ENCODE data around the gene ELP5. TPM values are rescaled to one million over a fixed set of nuclear protein-coding genes. Genes with fewer than 3 reads are reported as not detected.

Gene ELP5
- polyA plus RNA-seq, 3 donors = 36.1 to 49.5 (median 44.1) TPM

DNA sequence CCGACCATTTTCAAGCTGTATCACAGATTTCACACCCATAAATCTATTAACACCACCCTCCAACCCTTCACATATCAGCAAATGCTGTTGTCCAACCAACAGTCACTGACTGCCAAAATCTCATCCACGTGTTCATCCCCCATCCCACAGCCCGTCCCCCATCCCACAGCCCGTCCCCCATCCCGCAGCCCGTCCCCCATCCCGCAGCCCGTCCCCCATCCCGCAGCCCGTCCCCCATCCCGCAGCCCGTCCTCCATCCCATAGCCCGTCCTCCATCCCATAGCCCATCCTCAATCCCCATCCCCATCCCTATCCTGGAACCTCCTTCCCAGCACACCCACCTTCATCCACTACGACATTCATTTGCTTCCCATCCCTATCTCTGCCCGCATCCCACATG, 46.5 kb upstream of the ELP5 start:
- no peaks in the 10 kb centered on the region for H3K27me3 ChIP-seq (ENCODE audit: control insufficient read depth in 2 of 2, insufficient read depth in 2 of 2, low read length in 2 of 2)
- peak overlapping the region; percentile 82 for H3K4me2 ChIP-seq (replicated peaks; ENCODE audit: extremely low read depth, low read length, poor library complexity, severe bottlenecking)
- peak overlapping the region; percentile 81 to 98 (median 94) for H3K27ac Mint-ChIP-seq
- H4K20me1 ChIP-seq (ENCODE audit: insufficient read depth, low read length) = peaks cover 32% of the 10 kb centered on the region
- peaks cover 26 to 29% of the 10 kb centered on the region in 2 donors for H3K36me3 ChIP-seq (replicated peaks in 1 of 2; ENCODE audit: control insufficient read depth in 1 of 2, insufficient read depth in 2 of 2, low read length in 2 of 2)
- H3K4me1 ChIP-seq (ENCODE audit: control insufficient read depth in 1 of 2, insufficient read depth in 2 of 2, low read length in 2 of 2) = peaks cover 15 to 17% of the 10 kb centered on the region in 2 donors
- 87% methylated on average over 13 of the region's 15 CpGs for WGBS (ENCODE audit: insufficient coverage)
- no peaks in the 10 kb centered on the region for H3K9me3 Mint-ChIP-seq
- DNase-seq = no peak
- H3K9me3 ChIP-seq (replicated peaks in 1 of 2; ENCODE audit: control insufficient read depth in 1 of 2, insufficient read depth in 1 of 2, low read length in 2 of 2) = no peaks in the 10 kb centered on the region
- peak overlapping the region; percentile 73 for H2AFZ ChIP-seq (ENCODE audit: insufficient read depth, low read depth, low read length, poor library complexity, severe bottlenecking)
- no peak overlapping the region for H3K9ac ChIP-seq (ENCODE audit: insufficient read depth, low read length, poor library complexity, severe bottlenecking)
- H3K27me3 Mint-ChIP-seq (ENCODE audit: low read depth in 3 of 3) = peaks cover 1 to 10% (median 1%) of the 10 kb centered on the region in 3 donors
- peak overlapping the region; percentile 79 to 87 for H3K4me3 Mint-ChIP-seq
- H3K4me3 ChIP-seq (replicated peaks in 1 of 3; ENCODE audit: low read depth in 2 of 3, low read length in 3 of 3) = peak overlapping the region in 2 of 3 experiments; percentile 54 to 78
- peaks cover 28% of the 10 kb centered on the region for H3K4me1 Mint-ChIP-seq
- H3K79me2 ChIP-seq (ENCODE audit: insufficient read depth, low read length) = peaks cover 27% of the 10 kb centered on the region
- TF ChIP-seq, protein P1, sequence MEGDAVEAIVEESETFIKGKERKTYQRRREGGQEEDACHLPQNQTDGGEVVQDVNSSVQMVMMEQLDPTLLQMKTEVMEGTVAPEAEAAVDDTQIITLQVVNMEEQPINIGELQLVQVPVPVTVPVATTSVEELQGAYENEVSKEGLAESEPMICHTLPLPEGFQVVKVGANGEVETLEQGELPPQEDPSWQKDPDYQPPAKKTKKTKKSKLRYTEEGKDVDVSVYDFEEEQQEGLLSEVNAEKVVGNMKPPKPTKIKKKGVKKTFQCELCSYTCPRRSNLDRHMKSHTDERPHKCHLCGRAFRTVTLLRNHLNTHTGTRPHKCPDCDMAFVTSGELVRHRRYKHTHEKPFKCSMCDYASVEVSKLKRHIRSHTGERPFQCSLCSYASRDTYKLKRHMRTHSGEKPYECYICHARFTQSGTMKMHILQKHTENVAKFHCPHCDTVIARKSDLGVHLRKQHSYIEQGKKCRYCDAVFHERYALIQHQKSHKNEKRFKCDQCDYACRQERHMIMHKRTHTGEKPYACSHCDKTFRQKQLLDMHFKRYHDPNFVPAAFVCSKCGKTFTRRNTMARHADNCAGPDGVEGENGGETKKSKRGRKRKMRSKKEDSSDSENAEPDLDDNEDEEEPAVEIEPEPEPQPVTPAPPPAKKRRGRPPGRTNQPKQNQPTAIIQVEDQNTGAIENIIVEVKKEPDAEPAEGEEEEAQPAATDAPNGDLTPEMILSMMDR (IDR thresholded peaks at IDR 0.05) = no peak
- H3K27ac ChIP-seq (ENCODE audit: low read depth in 1 of 2, low read length in 2 of 2) = peak overlapping the region; percentile 60 to 79
- H3K36me3 Mint-ChIP-seq = peaks cover 34 to 51% of the 10 kb centered on the region in 2 donors
- intact Hi-C loops (cut with micrococcal nuclease) = no loop called here

DNA sequence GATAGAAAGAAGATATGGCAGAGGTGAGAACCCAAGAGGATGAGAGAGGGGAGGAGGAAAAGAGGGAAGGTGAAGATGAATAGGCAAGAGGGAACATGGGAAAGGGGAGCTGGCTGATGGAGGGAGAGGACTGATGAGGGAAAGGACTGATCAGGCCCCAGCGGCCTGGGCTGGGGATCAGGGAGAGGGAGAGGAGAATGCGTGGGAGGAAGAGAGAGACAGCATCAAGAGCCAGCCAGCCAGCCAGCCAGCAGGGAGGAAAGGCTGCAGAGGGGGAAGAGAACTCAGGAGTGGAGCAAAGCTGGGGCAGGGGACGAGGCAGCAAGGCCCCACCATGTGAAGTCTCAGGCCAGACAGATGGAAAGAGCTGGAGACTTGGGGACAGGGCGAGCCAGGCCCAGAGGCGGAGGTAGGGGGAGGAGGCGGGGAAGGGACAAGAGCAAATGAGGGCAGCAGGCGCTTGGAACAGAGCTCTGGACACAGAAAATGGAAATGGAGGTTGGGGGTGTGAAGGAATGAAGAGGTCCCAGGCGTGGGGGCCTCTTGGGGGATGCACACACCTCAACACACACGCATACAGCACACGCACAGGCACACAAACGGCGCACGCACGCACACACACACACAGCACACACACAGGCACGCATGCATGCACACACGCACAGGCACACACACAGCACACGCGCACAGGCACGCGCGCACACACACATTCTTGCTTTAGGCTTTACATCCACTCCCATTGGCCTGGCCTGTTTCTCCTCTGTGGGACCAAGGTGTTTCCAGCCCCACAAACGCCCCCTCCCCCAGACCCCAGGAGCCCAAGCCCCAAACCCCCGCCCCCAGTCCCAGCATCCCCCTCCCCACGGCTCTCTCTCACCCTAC, 44.7 kb upstream of the ELP5 start:
- Histone ChIP-seq H3K4me3 (replicated peaks in 1 of 3; ENCODE audit: low read depth in 2 of 3, low read length in 3 of 3) (no peak overlapping the region), H3K9ac (ENCODE audit: insufficient read depth, low read length, poor library complexity, severe bottlenecking) (no peak overlapping the region), H3K79me2 (ENCODE audit: insufficient read depth, low read length) (peaks cover 42% of the 10 kb centered on the region), H3K4me1 (ENCODE audit: control insufficient read depth in 1 of 2, insufficient read depth in 2 of 2, low read length in 2 of 2) (peaks cover 15 to 17% of the 10 kb centered on the region in 2 donors), H3K27me3 (ENCODE audit: control insufficient read depth in 2 of 2, insufficient read depth in 2 of 2, low read length in 2 of 2) (no peaks in the 10 kb centered on the region), H3K36me3 (replicated peaks in 1 of 2; ENCODE audit: control insufficient read depth in 1 of 2, insufficient read depth in 2 of 2, low read length in 2 of 2) (peaks cover 14 to 15% of the 10 kb centered on the region in 2 donors), H3K4me2 (replicated peaks; ENCODE audit: extremely low read depth, low read length, poor library complexity, severe bottlenecking) (no peak overlapping the region), H4K20me1 (ENCODE audit: insufficient read depth, low read length) (peaks cover 41% of the 10 kb centered on the region), H2AFZ (ENCODE audit: insufficient read depth, low read depth, low read length, poor library complexity, severe bottlenecking) (no peak overlapping the region), H3K27ac (ENCODE audit: low read depth in 1 of 2, low read length in 2 of 2) (no peak overlapping the region), H3K9me3 (replicated peaks in 1 of 2; ENCODE audit: control insufficient read depth in 1 of 2, insufficient read depth in 1 of 2, low read length in 2 of 2) (no peaks in the 10 kb centered on the region)
- WGBS (ENCODE audit: insufficient coverage) = 95% methylated on average over 17 of the region's 24 CpGs
- peaks cover 21 to 35% of the 10 kb centered on the region in 2 donors for H3K36me3 Mint-ChIP-seq
- peak overlapping the region in 6 of 7 donors; percentile 16 to 98 (median 60) for H3K27ac Mint-ChIP-seq
- DNase-seq = no peak
- intact Hi-C loops (cut with micrococcal nuclease) = no loop called here
- no peaks in the 10 kb centered on the region for H3K9me3 Mint-ChIP-seq
- H3K4me3 Mint-ChIP-seq = no peak overlapping the region
- peaks cover 0 to 12% (median 4%) of the 10 kb centered on the region in 3 donors for H3K27me3 Mint-ChIP-seq (ENCODE audit: low read depth in 3 of 3)
- H3K4me1 Mint-ChIP-seq = peaks cover 37% of the 10 kb centered on the region
- TF ChIP-seq, protein P1 (IDR thresholded peaks at IDR 0.05) = no peak
